Lower leg skin (tissue), 4 donors: ENCODE data around the gene OR10D3. TPM values are rescaled to one million over a fixed set of nuclear protein-coding genes. Genes with fewer than 3 reads are reported as not detected.
"Not testable (repeated sequence)": the region's sequence is repeated elsewhere in the genome, so short reads cannot be mapped to it uniquely, and the experiment has no call there.

Experiments used
- DNase-seq, 2 donors: peaks; one replicate each; pipeline ENCODE4 v3.0.0-alpha.2; 2019; ENCODE audit warnings: low spot score in 2 of 2
- H3K4me3 ChIP-seq: fragments of 200-600 bp; sonication (generic); 2 replicates; pipeline ENCODE4 v1.5.1; 2017; ENCODE audit warnings: mild to moderate bottlenecking, low read depth; ENCODE audit not compliant: poor library complexity, severe bottlenecking
- CTCF ChIP-seq, 3 donors: fragments of 450-650 bp; IDR thresholded peaks; one replicate each; pipeline ENCODE4 v1.5.1; 2016; ENCODE audit warnings: antibody characterized with exemption in 3 of 3, mild to moderate bottlenecking in 3 of 3, moderate library complexity in 2 of 3
- POLR2A ChIP-seq, 2 donors: fragments of 450-650 bp; IDR thresholded peaks; one replicate each; pipeline ENCODE4 v1.6.1; 2016 to 2017; ENCODE audit warnings: antibody characterized with exemption in 2 of 2, mild to moderate bottlenecking in 1 of 2, moderate library complexity in 1 of 2
- WGBS, 2 donors: methylation state at CpG; one replicate each; pipeline ENCODE4 v1.1.5; 2018; 5-methylcytosine and 5-hydroxymethylcytosine counted together
- intact Hi-C: fragments of 100-400 bp; cut with DNase I; formaldehyde crosslinking; loops from one replicate; pipeline ENCODE4 v1.15.0; 2023; ENCODE audit warnings: low total_unique reads
- total RNA-seq, 4 donors: library from RNA; depleted of rRNA; stranded (reverse); fragments of >200 nt; gene quantifications; one replicate each; pipeline ENCODE4 v1.1.0, GENCODE V29; 2016

The OR10D3 gene
- total RNA-seq, 4 donors from 2014 or later: not detected

DNA sequence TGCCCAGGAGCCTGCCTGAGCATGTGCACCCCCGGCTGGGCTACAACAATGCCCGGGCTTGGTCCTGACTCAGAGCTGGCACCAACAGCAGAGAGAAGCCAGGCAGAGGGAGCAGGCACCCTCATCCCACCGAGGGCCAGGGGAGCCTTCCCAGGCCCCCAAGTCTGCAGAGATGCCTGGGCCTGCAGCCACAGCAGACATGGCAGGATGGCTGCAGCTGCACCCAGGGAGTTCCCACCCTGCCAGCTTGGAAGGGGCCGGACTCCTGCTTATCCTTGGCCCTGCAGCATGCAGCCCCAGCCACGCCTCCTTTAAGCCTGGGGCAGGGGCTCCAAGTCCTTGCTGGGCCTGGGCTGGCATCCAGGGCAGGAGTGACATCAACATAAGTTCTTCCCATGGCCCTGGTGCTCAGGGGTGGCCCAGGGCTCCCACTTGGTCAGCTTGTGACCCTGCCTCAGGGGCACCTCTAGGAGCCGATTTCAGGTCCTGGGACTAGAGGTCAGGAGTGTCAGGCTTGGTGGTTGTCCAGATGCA is 26.7 kb downstream of the OR10D3 start:
- no peak overlapping the region for H3K4me3 ChIP-seq
- TF ChIP-seq POLR2A (IDR thresholded peaks at IDR 0.05) (no peak), CTCF (IDR thresholded peaks at IDR 0.05) (no peak)
- intact Hi-C loops: no loop called here
- no peak for DNase-seq
- 81 to 89% methylated on average over 4 to 6 of the region's 6 CpGs for WGBS, 2 donors

DNA sequence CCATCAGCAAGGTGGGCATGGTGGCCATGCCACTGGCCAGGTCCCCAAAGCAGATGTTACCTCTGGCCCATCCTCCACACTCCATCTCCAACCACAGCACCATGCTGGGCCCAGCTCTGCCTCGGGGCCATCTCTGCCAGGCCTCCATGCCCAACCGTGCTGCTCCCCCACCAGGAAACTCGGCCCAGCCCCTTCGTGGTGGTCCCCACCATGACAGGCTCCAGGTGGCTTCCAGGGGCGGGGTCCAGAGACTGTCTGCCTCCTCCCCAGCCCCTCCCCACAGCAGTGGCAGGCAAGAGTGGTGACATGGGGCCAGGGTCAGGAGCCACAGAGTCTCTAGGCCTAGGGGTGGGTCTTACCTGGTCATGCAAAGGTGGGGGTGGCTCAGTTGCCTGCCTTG is 27.3 kb downstream of the OR10D3 start:
- no peak for DNase-seq
- no peak for TF ChIP-seq POLR2A (IDR thresholded peaks at IDR 0.05)
- TF ChIP-seq CTCF (IDR thresholded peaks at IDR 0.05): no peak
- H3K4me3 ChIP-seq: no peak overlapping the region
- intact Hi-C loops: no loop called here
- WGBS, 2 donors: 100% methylated on average over 2 of the region's 5 CpGs

GRCh38 chr11:124211321-124211720 is 28.2 kb downstream of the OR10D3 start:
- H3K4me3 ChIP-seq: no peak overlapping the region
- TF ChIP-seq POLR2A (IDR thresholded peaks at IDR 0.05): no peak
- TF ChIP-seq CTCF (IDR thresholded peaks at IDR 0.05): no peak
- no peak for DNase-seq
- intact Hi-C loops: no loop called here

DNA sequence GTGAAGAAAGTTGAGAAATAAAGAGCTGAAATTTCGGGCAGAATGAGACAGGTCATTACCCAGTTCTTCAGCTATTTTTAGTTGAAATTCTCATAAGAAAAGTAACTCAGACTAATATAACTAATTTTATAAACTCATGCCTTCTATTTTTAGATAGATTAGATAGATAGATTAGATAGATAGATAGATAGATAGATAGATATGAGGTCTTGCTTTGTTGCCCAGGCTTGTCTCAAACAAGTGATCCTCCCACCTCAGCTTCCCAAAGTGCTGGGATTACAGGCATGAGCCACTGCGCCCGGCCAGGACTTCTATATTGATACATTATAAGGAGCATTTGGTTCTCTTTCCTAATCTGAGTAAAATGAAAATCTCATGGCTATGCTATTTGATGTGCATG is 30.9 kb downstream of the OR10D3 start:
- no peak overlapping the region for H3K4me3 ChIP-seq
- 73 to 79% methylated on average over 3 of the region's 3 CpGs for WGBS, 2 donors
- TF ChIP-seq POLR2A (IDR thresholded peaks at IDR 0.05): no peak
- TF ChIP-seq CTCF (IDR thresholded peaks at IDR 0.05): no peak
- intact Hi-C loops: no loop called here
- DNase-seq: no peak

DNA sequence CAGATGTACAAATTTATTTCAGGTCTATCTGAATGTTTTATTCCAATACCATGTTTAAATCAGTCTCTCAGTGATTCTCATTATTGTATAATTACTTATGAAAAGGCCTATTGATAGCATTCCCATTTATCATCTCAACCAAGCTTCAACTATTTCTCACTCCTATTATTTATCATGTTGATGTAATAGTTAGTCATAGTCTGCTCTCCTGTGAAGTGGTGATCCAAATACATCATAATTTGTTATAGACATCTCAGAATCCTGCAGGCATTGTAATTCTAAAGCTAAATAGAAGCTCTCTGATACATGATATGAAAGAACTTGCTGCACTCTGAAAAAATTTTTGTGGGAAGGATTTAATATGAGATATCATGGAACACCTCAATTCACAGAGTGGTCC is 36.0 kb downstream of the OR10D3 start:
- TF ChIP-seq POLR2A (IDR thresholded peaks at IDR 0.05): no peak
- no peak for TF ChIP-seq CTCF (IDR thresholded peaks at IDR 0.05)
- DNase-seq: no peak
- intact Hi-C loops: no loop called here
- no peak overlapping the region for H3K4me3 ChIP-seq

DNA sequence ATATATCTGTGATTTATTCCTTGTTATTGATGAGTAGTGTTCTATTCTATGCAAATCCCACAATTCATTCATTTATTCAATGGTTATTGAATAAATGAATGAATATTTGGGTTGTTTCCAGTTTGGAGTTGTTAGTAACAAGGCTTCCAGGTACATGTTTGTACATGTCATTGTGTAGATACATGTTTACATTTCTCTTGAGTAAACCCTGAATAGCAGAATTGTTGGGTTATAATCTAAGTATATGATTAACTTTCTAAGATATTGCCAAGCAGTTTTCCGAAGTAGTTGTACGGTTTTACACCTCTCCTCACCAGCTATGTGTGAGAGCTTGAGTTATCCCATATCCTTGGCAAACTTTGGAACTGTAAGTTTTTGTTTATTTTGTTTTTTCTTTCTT is 39.3 kb downstream of the OR10D3 start:
- intact Hi-C loops: no loop called here
- no peak for DNase-seq
- H3K4me3 ChIP-seq: no peak overlapping the region
- TF ChIP-seq CTCF (IDR thresholded peaks at IDR 0.05) (no peak), POLR2A (IDR thresholded peaks at IDR 0.05) (no peak)
- 51 to 56% methylated on average over 2 of the region's 2 CpGs for WGBS, 2 donors

DNA sequence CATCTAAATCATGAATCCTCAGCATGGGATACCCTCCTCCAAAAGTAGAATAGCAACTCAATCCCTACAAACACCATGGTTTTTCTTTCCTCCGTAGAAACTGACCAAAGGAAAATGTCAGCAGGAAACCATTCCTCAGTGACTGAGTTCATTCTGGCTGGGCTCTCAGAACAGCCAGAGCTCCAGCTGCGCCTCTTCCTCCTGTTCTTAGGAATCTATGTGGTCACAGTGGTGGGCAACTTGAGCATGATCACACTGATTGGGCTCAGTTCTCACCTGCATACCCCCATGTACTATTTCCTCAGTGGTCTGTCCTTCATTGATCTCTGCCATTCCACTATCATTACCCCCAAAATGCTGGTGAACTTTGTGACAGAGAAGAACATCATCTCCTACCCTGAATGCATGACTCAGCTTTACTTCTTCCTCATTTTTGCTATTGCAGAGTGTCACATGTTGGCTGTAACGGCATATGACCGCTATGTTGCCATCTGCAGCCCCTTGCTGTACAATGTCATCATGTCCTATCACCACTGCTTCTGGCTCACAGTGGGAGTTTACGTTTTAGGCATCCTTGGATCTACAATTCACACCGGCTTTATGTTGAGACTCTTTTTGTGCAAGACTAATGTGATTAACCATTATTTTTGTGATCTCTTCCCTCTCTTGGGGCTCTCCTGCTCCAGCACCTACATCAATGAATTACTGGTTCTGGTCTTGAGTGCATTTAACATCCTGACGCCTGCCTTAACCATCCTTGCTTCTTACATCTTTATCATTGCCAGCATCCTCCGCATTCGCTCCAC is 41.7 kb downstream of the OR10D3 start:
- DNase-seq, H3K4me3 ChIP-seq, intact Hi-C loops: not testable (repeated sequence)
- 68 to 69% methylated on average over 9 of the region's 9 CpGs for WGBS, 2 donors
